Gastroesophageal sphincter (tissue), 3 donors: ENCODE data around the gene TSPAN32.
"Not testable (repeated sequence)": the region's sequence is repeated elsewhere in the genome, so short reads cannot be mapped to it uniquely, and the experiment has no call there.

ENCODE experiments used
- EP300 ChIP-seq: sonication (generic); formaldehyde crosslinking; IDR thresholded peaks from one replicate; pipeline ENCODE4 v1.6.1; 2017; ENCODE audit warnings: antibody characterized with exemption, mild to moderate bottlenecking
- POLR2A ChIP-seq, 2 donors: fragments of 450-650 bp; IDR thresholded peaks; one replicate each; pipeline ENCODE4 v1.6.1; 2017; ENCODE audit warnings: antibody characterized with exemption in 2 of 2, mild to moderate bottlenecking in 2 of 2, moderate library complexity in 1 of 2
- TF ChIP-seq, protein P1 (sequence below), 4 experiments: fragments of 200-600 bp in 2 of 4; fragments of 450-650 bp in 2 of 4; sonication (generic) in 1 of 4; IDR thresholded peaks; one replicate each; pipeline ENCODE4 v1.5.1; 2017 to 2019; ENCODE audit warnings: antibody characterized with exemption in 4 of 4, mild to moderate bottlenecking in 2 of 4, moderate library complexity in 2 of 4

- not testable (repeated sequence) for TF ChIP-seq EP300; POLR2A (IDR thresholded peaks at IDR 0.05)
- TF ChIP-seq, protein P1, sequence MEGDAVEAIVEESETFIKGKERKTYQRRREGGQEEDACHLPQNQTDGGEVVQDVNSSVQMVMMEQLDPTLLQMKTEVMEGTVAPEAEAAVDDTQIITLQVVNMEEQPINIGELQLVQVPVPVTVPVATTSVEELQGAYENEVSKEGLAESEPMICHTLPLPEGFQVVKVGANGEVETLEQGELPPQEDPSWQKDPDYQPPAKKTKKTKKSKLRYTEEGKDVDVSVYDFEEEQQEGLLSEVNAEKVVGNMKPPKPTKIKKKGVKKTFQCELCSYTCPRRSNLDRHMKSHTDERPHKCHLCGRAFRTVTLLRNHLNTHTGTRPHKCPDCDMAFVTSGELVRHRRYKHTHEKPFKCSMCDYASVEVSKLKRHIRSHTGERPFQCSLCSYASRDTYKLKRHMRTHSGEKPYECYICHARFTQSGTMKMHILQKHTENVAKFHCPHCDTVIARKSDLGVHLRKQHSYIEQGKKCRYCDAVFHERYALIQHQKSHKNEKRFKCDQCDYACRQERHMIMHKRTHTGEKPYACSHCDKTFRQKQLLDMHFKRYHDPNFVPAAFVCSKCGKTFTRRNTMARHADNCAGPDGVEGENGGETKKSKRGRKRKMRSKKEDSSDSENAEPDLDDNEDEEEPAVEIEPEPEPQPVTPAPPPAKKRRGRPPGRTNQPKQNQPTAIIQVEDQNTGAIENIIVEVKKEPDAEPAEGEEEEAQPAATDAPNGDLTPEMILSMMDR (IDR thresholded peaks at IDR 0.05), result not testable (repeated sequence)
Measured at GRCh38 chr11:2357651-2358050, 55.8 kb downstream of the TSPAN32 start.
